Caco-2 (cell line): ENCODE data around the gene NFIA. TPM values are rescaled to one million over a fixed set of nuclear protein-coding genes. Genes with fewer than 3 reads are reported as not detected.

Experiments
- BruUV-seq: library from RNA; stranded (reverse); fragments of 400-500 nt; replicated peaks from 2 replicates; lab custom pipeline; 2021; lab: Mats Ljungman, UMichigan
- CTCF ChIA-PET: fragments of 300-600 bp; sonication (Branson Sonifier 250); formaldehyde crosslinking; loops from one replicate; lab custom pipeline; 2022; ENCODE audit warnings: antibody characterized with exemption; lab: Charles Lee
- POLR2A ChIA-PET: fragments of 300-600 bp; sonication (Branson Sonifier 250); formaldehyde crosslinking; loops from one replicate; lab custom pipeline; 2022; ENCODE audit warnings: antibody characterized with exemption; lab: Charles Lee
- DNase-seq, 2 experiments: peaks; one replicate each; pipeline versions ENCODE4 v3.0.0 to v3.0.0-alpha.2; 2020 to 2022
- H3K27me3 ChIP-seq: replicated peaks from 2 replicates; pipeline ENCODE4 v1.6.0; 2011; ENCODE audit warnings: low read length; ENCODE audit not compliant: control insufficient read depth, insufficient read depth
- H3K36me3 ChIP-seq: 2 replicates; pipeline ENCODE4 v1.5.1; 2011; ENCODE audit warnings: low read length; ENCODE audit not compliant: control insufficient read depth, insufficient read depth
- H3K4me1 ChIP-seq: fragments of 250-450 bp; sonication (Bioruptor Pico); 2 replicates; pipeline ENCODE4 v1.5.1; 2020; ENCODE audit warnings: mild to moderate bottlenecking
- H3K4me3 ChIP-seq: 2 replicates; pipeline ENCODE4 v1.5.1; 2011; ENCODE audit warnings: low read depth, mild to moderate bottlenecking, control low read depth, low read length
- H3K9me3 ChIP-seq: fragments of 250-450 bp; sonication (Bioruptor Pico); 2 replicates; pipeline ENCODE4 v1.5.1; 2020; ENCODE audit warnings: mild to moderate bottlenecking, moderate library complexity
- H3K27ac Mint-ChIP-seq: one replicate; pipeline ENCODE4 v1.8.0; 2022; ENCODE audit warnings: mixed read lengths; ENCODE audit not compliant: unreplicated experiment
- H3K27me3 Mint-ChIP-seq: one replicate; pipeline ENCODE4 v1.8.0; 2022; ENCODE audit warnings: mixed read lengths; ENCODE audit not compliant: insufficient read depth, unreplicated experiment
- H3K36me3 Mint-ChIP-seq: one replicate; pipeline ENCODE4 v1.8.0; 2022; ENCODE audit warnings: mild to moderate bottlenecking, mixed read lengths; ENCODE audit not compliant: insufficient read depth, unreplicated experiment
- H3K4me1 Mint-ChIP-seq: one replicate; pipeline ENCODE4 v1.8.0; 2022; ENCODE audit warnings: low read depth, mixed read lengths; ENCODE audit not compliant: unreplicated experiment
- H3K4me3 Mint-ChIP-seq: one replicate; pipeline ENCODE4 v1.8.0; 2022; ENCODE audit warnings: mild to moderate bottlenecking, moderate library complexity, mixed read lengths; ENCODE audit not compliant: unreplicated experiment
- H3K9me3 Mint-ChIP-seq: one replicate; pipeline ENCODE4 v1.8.0; 2022; ENCODE audit warnings: mixed read lengths; ENCODE audit not compliant: unreplicated experiment
- intact Hi-C: fragments of 100-400 bp; cut with micrococcal nuclease; formaldehyde crosslinking; loops from one replicate; pipeline ENCODE4 v1.10.0; 2022; ENCODE audit not compliant: unreplicated experiment
- total RNA-seq: library from RNA; stranded (reverse); gene quantifications from 2 replicates; pipeline ENCODE4 v1.2.3, GENCODE V29; 2022
- TF ChIP-seq, protein P1 (sequence below), 2 experiments: fragments of 200-600 bp in 1 of 2; IDR thresholded peaks; 1 replicate in 1 of 2; 2 replicates in 1 of 2; pipeline versions ENCODE4 v1.5.1 to v1.8.0; 2011 to 2022; ENCODE audit warnings: antibody characterized with exemption in 1 of 2, control low read depth in 1 of 2, inconsistent platforms in 1 of 2, low read depth in 1 of 2, low read length in 1 of 2, mild to moderate bottlenecking in 1 of 2, moderate library complexity in 1 of 2; ENCODE audit not compliant: insufficient read depth in 1 of 2, severe bottlenecking in 1 of 2, unreplicated experiment in 1 of 2

Gene NFIA
- total RNA-seq, 1 experiment from 2014 or later: 1.4 TPM

DNA sequence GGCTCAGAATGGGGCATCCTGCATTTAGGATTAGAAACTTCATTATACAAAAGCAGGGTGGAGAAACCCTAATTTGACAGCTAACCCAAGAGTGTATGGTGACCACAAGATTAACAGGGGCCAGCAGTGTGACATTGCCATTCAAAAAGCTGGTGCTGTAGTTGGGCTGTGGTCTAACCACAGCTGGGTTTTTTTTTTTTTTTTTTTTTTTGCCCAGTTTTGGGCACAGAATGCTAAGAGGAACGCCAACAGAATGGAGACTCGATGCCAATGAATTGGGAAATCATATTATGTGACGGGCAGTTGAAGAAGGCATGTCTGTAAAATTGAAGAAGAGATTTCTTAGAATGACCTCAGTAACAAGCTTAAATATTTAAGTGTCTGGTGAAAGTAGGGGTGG, 58.4 kb downstream of the NFIA start:
- Mint-ChIP-seq H3K27ac (no peak overlapping the region), H3K4me1 (peaks cover 3% of the 10 kb centered on the region), H3K27me3 (no peaks in the 10 kb centered on the region), H3K9me3 (no peaks in the 10 kb centered on the region), H3K4me3 (no peak overlapping the region), H3K36me3 (no peaks in the 10 kb centered on the region)
- TF ChIP-seq, protein P1, sequence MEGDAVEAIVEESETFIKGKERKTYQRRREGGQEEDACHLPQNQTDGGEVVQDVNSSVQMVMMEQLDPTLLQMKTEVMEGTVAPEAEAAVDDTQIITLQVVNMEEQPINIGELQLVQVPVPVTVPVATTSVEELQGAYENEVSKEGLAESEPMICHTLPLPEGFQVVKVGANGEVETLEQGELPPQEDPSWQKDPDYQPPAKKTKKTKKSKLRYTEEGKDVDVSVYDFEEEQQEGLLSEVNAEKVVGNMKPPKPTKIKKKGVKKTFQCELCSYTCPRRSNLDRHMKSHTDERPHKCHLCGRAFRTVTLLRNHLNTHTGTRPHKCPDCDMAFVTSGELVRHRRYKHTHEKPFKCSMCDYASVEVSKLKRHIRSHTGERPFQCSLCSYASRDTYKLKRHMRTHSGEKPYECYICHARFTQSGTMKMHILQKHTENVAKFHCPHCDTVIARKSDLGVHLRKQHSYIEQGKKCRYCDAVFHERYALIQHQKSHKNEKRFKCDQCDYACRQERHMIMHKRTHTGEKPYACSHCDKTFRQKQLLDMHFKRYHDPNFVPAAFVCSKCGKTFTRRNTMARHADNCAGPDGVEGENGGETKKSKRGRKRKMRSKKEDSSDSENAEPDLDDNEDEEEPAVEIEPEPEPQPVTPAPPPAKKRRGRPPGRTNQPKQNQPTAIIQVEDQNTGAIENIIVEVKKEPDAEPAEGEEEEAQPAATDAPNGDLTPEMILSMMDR (IDR thresholded peaks at IDR 0.05; ENCODE audit: insufficient read depth in 1 of 2, low read depth in 1 of 2, low read length in 1 of 2, severe bottlenecking in 1 of 2, unreplicated experiment in 1 of 2): no peak
- no peaks in the 10 kb centered on the region for H3K9me3 ChIP-seq
- intact Hi-C loops: no loop called here
- ChIA-PET CTCF (no interaction called here), POLR2A (no interaction called here)
- DNase-seq: no peak
- no peak overlapping the region for H3K4me3 ChIP-seq
- no peaks in the 10 kb centered on the region for H3K36me3 ChIP-seq
- H3K27me3 ChIP-seq: no peaks in the 10 kb centered on the region
- BruUV-seq: no TSS peak
- no peaks in the 10 kb centered on the region; the same call in 1 of the 2 replicates for H3K4me1 ChIP-seq

DNA sequence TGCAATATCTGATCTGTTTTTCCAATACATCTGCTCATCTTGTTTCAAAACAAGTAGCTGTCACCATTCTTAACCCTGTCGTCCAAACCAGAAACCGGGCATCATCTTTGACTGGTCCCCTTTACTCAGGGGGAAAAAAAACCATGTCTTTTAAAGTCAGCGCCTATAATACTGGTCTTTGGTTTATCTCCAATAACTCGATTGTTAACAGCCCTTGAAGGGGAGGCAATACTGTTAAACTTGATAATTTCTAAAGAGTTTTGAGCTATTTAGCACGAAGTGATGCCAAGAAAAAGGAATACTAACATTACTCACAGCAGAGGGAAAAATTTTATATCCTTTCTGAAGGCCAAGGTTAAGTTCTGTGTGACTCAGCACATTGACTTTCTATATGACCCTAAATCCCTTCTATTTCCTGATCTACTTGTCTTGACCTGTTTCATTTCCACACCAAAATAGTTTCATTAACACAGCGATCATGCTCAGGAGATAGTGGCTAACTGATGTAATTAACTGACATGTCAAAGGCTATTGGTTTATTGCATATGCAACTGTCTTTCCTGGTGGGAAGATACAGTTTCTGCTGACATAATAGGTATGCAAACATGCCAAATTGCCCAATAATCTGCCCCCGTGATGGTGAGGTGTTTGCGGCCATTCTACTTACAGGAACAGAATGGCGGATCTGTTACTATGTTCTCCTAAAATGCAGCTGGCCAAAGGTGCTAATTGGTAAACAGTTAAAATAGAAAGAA, 59.1 kb downstream of the NFIA start:
- BruUV-seq: no TSS peak
- H3K9me3 Mint-ChIP-seq: no peaks in the 10 kb centered on the region
- H3K27me3 Mint-ChIP-seq: no peaks in the 10 kb centered on the region
- no peak overlapping the region for H3K27ac Mint-ChIP-seq
- H3K9me3 ChIP-seq: no peaks in the 10 kb centered on the region
- no peaks in the 10 kb centered on the region; the same call in 1 of the 2 replicates for H3K4me1 ChIP-seq
- no peaks in the 10 kb centered on the region for H3K36me3 Mint-ChIP-seq
- DNase-seq: no peak
- intact Hi-C loops: no loop called here
- CTCF ChIA-PET: no interaction called here
- no peaks in the 10 kb centered on the region for H3K36me3 ChIP-seq
- no peaks in the 10 kb centered on the region for H3K27me3 ChIP-seq
- no peak overlapping the region for H3K4me3 ChIP-seq
- H3K4me3 Mint-ChIP-seq: no peak overlapping the region
- POLR2A ChIA-PET: no interaction called here
- TF ChIP-seq, protein P1 (IDR thresholded peaks at IDR 0.05; ENCODE audit: insufficient read depth in 1 of 2, low read depth in 1 of 2, low read length in 1 of 2, severe bottlenecking in 1 of 2, unreplicated experiment in 1 of 2): no peak
- H3K4me1 Mint-ChIP-seq: peaks cover 5% of the 10 kb centered on the region

DNA sequence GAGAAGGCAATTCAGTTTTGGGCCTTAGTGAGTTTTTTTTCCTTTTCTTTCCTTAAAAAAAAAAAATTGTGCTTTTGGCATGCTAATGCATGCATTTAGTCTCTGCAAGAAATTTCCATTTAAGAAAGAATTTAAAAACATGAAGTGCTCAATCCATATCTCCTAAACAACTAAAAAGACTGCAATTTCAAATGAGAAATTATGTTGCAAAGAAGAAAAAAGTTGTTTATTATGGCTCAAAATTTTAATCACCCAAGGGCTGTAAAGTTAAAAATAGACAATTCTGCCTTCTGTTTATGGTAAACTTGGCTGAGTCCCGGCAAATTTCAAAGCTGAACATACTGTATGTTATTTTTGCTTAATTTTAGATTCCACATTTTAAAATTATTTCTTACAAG, 59.7 kb downstream of the NFIA start:
- H3K27me3 ChIP-seq: no peaks in the 10 kb centered on the region
- DNase-seq: no peak
- H3K4me1 ChIP-seq: no peaks in the 10 kb centered on the region; the same call in 1 of the 2 replicates
- Mint-ChIP-seq H3K9me3 (no peaks in the 10 kb centered on the region), H3K4me1 (peaks cover 5% of the 10 kb centered on the region), H3K27ac (no peak overlapping the region), H3K4me3 (no peak overlapping the region), H3K27me3 (no peaks in the 10 kb centered on the region), H3K36me3 (no peaks in the 10 kb centered on the region)
- no peaks in the 10 kb centered on the region for H3K9me3 ChIP-seq
- H3K36me3 ChIP-seq: no peaks in the 10 kb centered on the region
- intact Hi-C loops: no loop called here
- TF ChIP-seq, protein P1 (IDR thresholded peaks at IDR 0.05; ENCODE audit: insufficient read depth in 1 of 2, low read depth in 1 of 2, low read length in 1 of 2, severe bottlenecking in 1 of 2, unreplicated experiment in 1 of 2): no peak
- BruUV-seq: no TSS peak
- no peak overlapping the region for H3K4me3 ChIP-seq
- POLR2A ChIA-PET: no interaction called here
- CTCF ChIA-PET: no interaction called here
